Large intestine (tissue), 12 donors: Measurements from ENCODE around the gene TCF15. TPM values are rescaled to one million over a fixed set of nuclear protein-coding genes. Genes with fewer than 3 reads are reported as not detected.

ENCODE experiments used
- DNase-seq, 2 donors: peaks; one replicate each; pipeline versions ENCODE4 v3.0.0 to v3.0.0-alpha.2; 2013
- H3K27ac ChIP-seq: one replicate; pipeline ENCODE4 v1.5.1; 2013; ENCODE audit warnings: low read length
- H3K27me3 ChIP-seq: 2 replicates; pipeline ENCODE4 v1.6.1; 2013; ENCODE audit warnings: low read length; ENCODE audit not compliant: control insufficient read depth, insufficient read depth
- H3K36me3 ChIP-seq: 2 replicates; pipeline ENCODE4 v1.6.1; 2013; ENCODE audit warnings: low read length; ENCODE audit not compliant: control insufficient read depth, insufficient read depth
- H3K4me1 ChIP-seq: one replicate; pipeline ENCODE4 v1.6.1; 2013; ENCODE audit warnings: low read length; ENCODE audit not compliant: control insufficient read depth, insufficient read depth
- H3K4me3 ChIP-seq: one replicate; pipeline ENCODE4 v1.5.1; 2013; ENCODE audit warnings: low read length
- H3K9me3 ChIP-seq: one replicate; pipeline ENCODE4 v1.6.1; 2013; ENCODE audit warnings: mild to moderate bottlenecking, low read depth, low read length, moderate library complexity; ENCODE audit not compliant: control insufficient read depth
- WGBS: methylation state at CpG from one replicate; pipeline ENCODE4 v1.1.5; 2013; ENCODE audit warnings: low lambda C conversion rate; ENCODE audit not compliant: insufficient coverage; 5-methylcytosine and 5-hydroxymethylcytosine counted together
- long read RNA-seq, 11 donors: transcript quantifications; one replicate each; lab custom pipeline, GENCODE V29; 2026
- polyA plus RNA-seq: library from polyadenylated mRNA; unstranded; fragments of 120-200 nt; gene quantifications from one replicate; pipeline ENCODE4 v1.2.1, GENCODE V29; 2013

The TCF15 gene
- polyA plus RNA-seq: 0.64 TPM
- long read RNA-seq, donor 1, partial matches to known transcripts: 0 of 1 reads
- long read RNA-seq, donor 1, other reads (novel, unspliced or antisense): 0 of 1 reads
- long read RNA-seq, donor 2, partial matches to known transcripts: 0 of 1 reads
- long read RNA-seq, donor 2, other reads (novel, unspliced or antisense): 0 of 1 reads
- long read RNA-seq, donor 3, partial matches to known transcripts: 0 of 3 reads
- long read RNA-seq, donor 3, other reads (novel, unspliced or antisense): 0 of 3 reads
- long read RNA-seq, donor 4: 0 reads
- long read RNA-seq, donor 5, partial matches to known transcripts: 0 of 1 reads
- long read RNA-seq, donor 5, other reads (novel, unspliced or antisense): 0 of 1 reads
- long read RNA-seq, donor 6, partial matches to known transcripts: 0 of 4 reads
- long read RNA-seq, donor 6, other reads (novel, unspliced or antisense): 0 of 4 reads
- long read RNA-seq, donor 7: 0 reads
- long read RNA-seq, donor 8, partial matches to known transcripts: 0 of 4 reads
- long read RNA-seq, donor 8, other reads (novel, unspliced or antisense): 0 of 4 reads
- long read RNA-seq, donor 9, partial matches to known transcripts: 0 of 1 reads
- long read RNA-seq, donor 9, other reads (novel, unspliced or antisense): 0 of 1 reads
- long read RNA-seq, donor 10, partial matches to known transcripts: 0 of 4 reads
- long read RNA-seq, donor 10, other reads (novel, unspliced or antisense): 0 of 4 reads
- long read RNA-seq, donor 11, partial matches to known transcripts: 0 of 1 reads
- long read RNA-seq, donor 11, other reads (novel, unspliced or antisense): 0 of 1 reads

GRCh38 chr20:610130-611046 is at the start of gene TCF15:
Gene TCF15 (minus strand): TSS chr20:610309. CDS start chr20:610237, 72 bp downstream.
- Histone ChIP-seq H3K9me3 (no peaks in the 10 kb centered on the region), H3K4me1 (no peaks in the 10 kb centered on the region), H3K4me3 (no peak within 1 kb of the TSS), H3K27me3 (peaks cover 73% of the 10 kb centered on the region), H3K27ac (no peak within 1 kb of the TSS), H3K36me3 (no peaks in the 10 kb centered on the region)
- DNase-seq: peak; percentile 13 to 46
- WGBS: 73% methylated on average over 3 of the region's 84 CpGs

GRCh38 chr20:658731-659291 is 48.7 kb upstream of the TCF15 start:
- peaks cover 67% of the 10 kb centered on the region for H3K27me3 ChIP-seq

GRCh38 chr20:658202-658601 is 48.1 kb upstream of the TCF15 start:
- Histone ChIP-seq H3K27ac (no peak overlapping the region), H3K27me3 (peaks cover 62% of the 10 kb centered on the region), H3K9me3 (no peaks in the 10 kb centered on the region), H3K4me1 (peaks cover 9% of the 10 kb centered on the region), H3K36me3 (no peaks in the 10 kb centered on the region), H3K4me3 (no peak overlapping the region)
- DNase-seq: no peak
- no CpG with 5 or more reads among the region's 2 CpGs for WGBS

More at GRCh38 chr20:658731-659291, 48.7 kb upstream of the TCF15 start:
- H3K36me3 ChIP-seq: no peaks in the 10 kb centered on the region
- no CpG with 5 or more reads among the region's 5 CpGs for WGBS
- H3K4me3 ChIP-seq: no peak overlapping the region
- no peaks in the 10 kb centered on the region for H3K9me3 ChIP-seq
- no peak for DNase-seq
- no peak overlapping the region for H3K27ac ChIP-seq
- peaks cover 5% of the 10 kb centered on the region for H3K4me1 ChIP-seq

- no peaks in the 10 kb centered on the region for H3K9me3 ChIP-seq
- peaks cover 18% of the 10 kb centered on the region for H3K4me1 ChIP-seq
- H3K27me3 ChIP-seq: peaks cover 40% of the 10 kb centered on the region
- H3K27ac ChIP-seq: no peak overlapping the region
- H3K4me3 ChIP-seq: no peak overlapping the region
- H3K36me3 ChIP-seq: peaks cover under 1% of the 10 kb centered on the region
- no peak for DNase-seq
- WGBS: 100% methylated on average over 1 of the region's 11 CpGs
Measured at GRCh38 chr20:655726-656624, 45.9 kb upstream of the TCF15 start.

- DNase-seq: no peak
- Histone ChIP-seq H3K27me3 (peaks cover 27% of the 10 kb centered on the region), H3K4me3 (no peak overlapping the region), H3K4me1 (peaks cover 18% of the 10 kb centered on the region), H3K9me3 (no peaks in the 10 kb centered on the region), H3K27ac (no peak overlapping the region), H3K36me3 (peaks cover 8% of the 10 kb centered on the region)
- WGBS: 80% methylated on average over 1 of the region's 3 CpGs
Measured at GRCh38 chr20:654417-654750, 44.3 kb upstream of the TCF15 start.

GRCh38 chr20:653590-654416 is 43.7 kb upstream of the TCF15 start:
- Histone ChIP-seq H3K27me3 (peaks cover 23% of the 10 kb centered on the region), H3K4me3 (peak overlapping the region; percentile 61), H3K27ac (peak overlapping the region; percentile 35), H3K4me1 (peaks cover 18% of the 10 kb centered on the region), H3K36me3 (peaks cover 11% of the 10 kb centered on the region), H3K9me3 (no peaks in the 10 kb centered on the region)
- no CpG with 5 or more reads among the region's 31 CpGs for WGBS
- DNase-seq: peak; percentile 42 to 75

- peak; percentile 83 to 89 for DNase-seq
- Histone ChIP-seq H3K27me3 (peaks cover 16% of the 10 kb centered on the region), H3K9me3 (no peaks in the 10 kb centered on the region), H3K4me1 (peaks cover 18% of the 10 kb centered on the region), H3K36me3 (peaks cover 18% of the 10 kb centered on the region), H3K4me3 (peak within 1 kb of the TSS; percentile 61), H3K27ac (peak within 1 kb of the TSS; percentile 61)
- WGBS: no CpG with 5 or more reads among the region's 74 CpGs
Measured at GRCh38 chr20:653110-653589, 43.0 kb upstream of the TCF15 start, which contains the start of gene SRXN1. Gene SRXN1 (minus strand): TSS chr20:653200. CDS start chr20:653185, 15 bp downstream.

GRCh38 chr20:652615-653109 is 42.6 kb upstream of the TCF15 start:
- no CpG with 5 or more reads among the region's 36 CpGs for WGBS
- peak overlapping the region; percentile 58 for H3K4me3 ChIP-seq
- H3K9me3 ChIP-seq: no peaks in the 10 kb centered on the region
- DNase-seq: no peak
- H3K27me3 ChIP-seq: peaks cover 12% of the 10 kb centered on the region
- peaks cover 18% of the 10 kb centered on the region for H3K4me1 ChIP-seq
- peak overlapping the region; percentile 61 for H3K27ac ChIP-seq
- H3K36me3 ChIP-seq: peaks cover 22% of the 10 kb centered on the region
